ENCODE measurements around the gene MAGI2. TPM values are rescaled to one million over a fixed set of nuclear protein-coding genes. Genes with fewer than 3 reads are reported as not detected.

The MAGI2 gene
- total and polyA plus RNA-seq, 2 experiments from 2014 or later: 10.4 to 26.4 TPM

DNA sequence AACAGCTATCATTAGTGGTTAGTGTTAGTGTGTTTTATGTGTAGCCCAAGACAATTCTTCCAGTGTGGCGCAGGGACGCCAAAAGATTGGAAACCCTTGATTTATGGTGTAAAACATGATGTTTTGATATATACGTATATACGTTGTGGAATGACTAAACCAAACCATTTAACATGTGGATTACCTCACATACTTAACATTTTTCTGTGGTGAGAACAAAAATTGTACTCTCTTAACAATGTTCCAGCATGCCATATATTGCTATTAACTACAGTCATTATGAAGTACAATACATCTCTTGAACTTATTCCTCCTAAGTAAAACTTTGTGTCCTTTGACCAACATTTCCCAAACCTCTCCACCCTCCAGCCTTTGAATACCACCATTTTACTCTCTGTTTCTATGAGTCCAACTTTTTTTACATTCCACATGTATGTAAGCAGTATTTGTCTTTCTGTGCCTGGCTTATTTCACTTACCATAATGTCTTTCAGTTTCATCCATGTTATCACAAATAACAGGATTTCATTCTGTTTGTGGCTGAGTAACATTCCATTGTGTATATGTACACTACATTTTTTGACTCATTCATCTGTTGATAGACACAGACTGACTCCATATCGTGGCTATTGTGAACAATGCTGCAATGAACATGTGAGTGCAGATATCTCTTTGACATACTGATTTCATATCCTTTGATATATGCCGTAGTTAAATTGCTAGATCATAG, 42.2 kb upstream of the MAGI2 start:
- H3K27ac Mint-ChIP-seq: no peak overlapping the region
- Histone ChIP-seq H3K36me3 (ENCODE audit: insufficient read depth) (no peaks in the 10 kb centered on the region), H3K9me2 (ENCODE audit: insufficient read depth) (no peaks in the 10 kb centered on the region), H3K4me1 (ENCODE audit: insufficient read depth) (no peaks in the 10 kb centered on the region), H3K79me2 (replicated peaks; ENCODE audit: insufficient read depth) (no peaks in the 10 kb centered on the region), H2AFZ (no peak overlapping the region), H3K4me2 (no peak overlapping the region), H3K27ac (ENCODE audit: low read depth) (no peak overlapping the region), H4K20me1 (replicated peaks; ENCODE audit: insufficient read depth) (no peaks in the 10 kb centered on the region), H3K27me3 (ENCODE audit: insufficient read depth) (no peaks in the 10 kb centered on the region), H3K4me3 (no peak overlapping the region), H3F3A (replicated peaks; ENCODE audit: low read depth) (no peaks in the 10 kb centered on the region)
- H3K4me3 Mint-ChIP-seq: no peak overlapping the region
- H3K27me3 Mint-ChIP-seq (ENCODE audit: insufficient read depth, low read depth, poor library complexity): peaks cover 1% of the 10 kb centered on the region
- no peak for TF ChIP-seq EZH2 (IDR thresholded peaks at IDR 0.05; ENCODE audit: low read depth, unreplicated experiment)
- H3K9me3 Mint-ChIP-seq: no peaks in the 10 kb centered on the region
- ATAC-seq: no peak
- DNase-seq (ENCODE audit: low spot score): no peak
- H3K4me1 Mint-ChIP-seq: no peaks in the 10 kb centered on the region
- no peaks in the 10 kb centered on the region for H3K36me3 Mint-ChIP-seq (ENCODE audit: low read depth)

DNA sequence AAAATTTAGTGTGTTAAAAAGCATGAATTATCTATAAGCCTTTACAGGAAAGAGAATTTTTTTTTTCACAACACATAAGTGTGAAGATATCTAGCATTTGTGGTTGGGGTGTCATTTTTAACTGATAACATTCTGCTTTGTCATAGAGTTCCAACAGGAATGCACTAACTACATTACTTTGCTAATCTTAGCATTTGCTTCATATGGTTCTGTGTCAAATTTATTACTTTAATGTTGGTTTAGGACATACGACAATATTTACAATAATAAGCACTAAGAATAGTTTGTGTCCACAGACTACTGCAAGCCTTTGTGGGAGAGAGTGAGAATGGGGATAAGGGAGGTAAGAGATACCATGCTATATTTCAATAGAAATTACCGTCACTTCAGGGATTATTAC, 40.6 kb upstream of the MAGI2 start:
- no peak overlapping the region for H3K4me3 Mint-ChIP-seq
- H3K4me3 ChIP-seq: no peak overlapping the region
- no peaks in the 10 kb centered on the region for H3K27me3 Mint-ChIP-seq (ENCODE audit: insufficient read depth, low read depth, poor library complexity)
- DNase-seq (ENCODE audit: low spot score) (no peak), ATAC-seq (no peak)
- H3K79me2 ChIP-seq (replicated peaks; ENCODE audit: insufficient read depth): no peaks in the 10 kb centered on the region
- 0 out of 2 replicates have a peak, but pooled peaks cover under 1% of the 10 kb centered on the region for H3K9me2 ChIP-seq (ENCODE audit: insufficient read depth)
- H4K20me1 ChIP-seq (replicated peaks; ENCODE audit: insufficient read depth): no peaks in the 10 kb centered on the region
- H3K4me1 ChIP-seq (ENCODE audit: insufficient read depth): no peaks in the 10 kb centered on the region
- H3K27me3 ChIP-seq (ENCODE audit: insufficient read depth): no peaks in the 10 kb centered on the region
- no peak overlapping the region for H3K4me2 ChIP-seq
- no peaks in the 10 kb centered on the region for H3K4me1 Mint-ChIP-seq
- H3K27ac ChIP-seq (ENCODE audit: low read depth): no peak overlapping the region
- no peaks in the 10 kb centered on the region for H3K36me3 Mint-ChIP-seq (ENCODE audit: low read depth)
- no peaks in the 10 kb centered on the region for H3K36me3 ChIP-seq (ENCODE audit: insufficient read depth)
- no peaks in the 10 kb centered on the region for H3K9me3 Mint-ChIP-seq
- no peaks in the 10 kb centered on the region for H3F3A ChIP-seq (replicated peaks; ENCODE audit: low read depth)
- H3K27ac Mint-ChIP-seq: no peak overlapping the region
- H2AFZ ChIP-seq: no peak overlapping the region
- no peak for TF ChIP-seq ZNF462 (CRISPR knock-in tag; IDR thresholded peaks at IDR 0.05)
- no peak for TF ChIP-seq POLR2AphosphoS5 (IDR thresholded peaks at IDR 0.05; ENCODE audit: low read depth)
- TF ChIP-seq JUNB (IDR thresholded peaks at IDR 0.05; ENCODE audit: unreplicated experiment): no peak
- TF ChIP-seq EZH2 (IDR thresholded peaks at IDR 0.05; ENCODE audit: low read depth, unreplicated experiment): no peak
- TF ChIP-seq ZNF331 (CRISPR knock-in tag; IDR thresholded peaks at IDR 0.05; ENCODE audit: low read depth): no peak
- TF ChIP-seq, protein P1, sequence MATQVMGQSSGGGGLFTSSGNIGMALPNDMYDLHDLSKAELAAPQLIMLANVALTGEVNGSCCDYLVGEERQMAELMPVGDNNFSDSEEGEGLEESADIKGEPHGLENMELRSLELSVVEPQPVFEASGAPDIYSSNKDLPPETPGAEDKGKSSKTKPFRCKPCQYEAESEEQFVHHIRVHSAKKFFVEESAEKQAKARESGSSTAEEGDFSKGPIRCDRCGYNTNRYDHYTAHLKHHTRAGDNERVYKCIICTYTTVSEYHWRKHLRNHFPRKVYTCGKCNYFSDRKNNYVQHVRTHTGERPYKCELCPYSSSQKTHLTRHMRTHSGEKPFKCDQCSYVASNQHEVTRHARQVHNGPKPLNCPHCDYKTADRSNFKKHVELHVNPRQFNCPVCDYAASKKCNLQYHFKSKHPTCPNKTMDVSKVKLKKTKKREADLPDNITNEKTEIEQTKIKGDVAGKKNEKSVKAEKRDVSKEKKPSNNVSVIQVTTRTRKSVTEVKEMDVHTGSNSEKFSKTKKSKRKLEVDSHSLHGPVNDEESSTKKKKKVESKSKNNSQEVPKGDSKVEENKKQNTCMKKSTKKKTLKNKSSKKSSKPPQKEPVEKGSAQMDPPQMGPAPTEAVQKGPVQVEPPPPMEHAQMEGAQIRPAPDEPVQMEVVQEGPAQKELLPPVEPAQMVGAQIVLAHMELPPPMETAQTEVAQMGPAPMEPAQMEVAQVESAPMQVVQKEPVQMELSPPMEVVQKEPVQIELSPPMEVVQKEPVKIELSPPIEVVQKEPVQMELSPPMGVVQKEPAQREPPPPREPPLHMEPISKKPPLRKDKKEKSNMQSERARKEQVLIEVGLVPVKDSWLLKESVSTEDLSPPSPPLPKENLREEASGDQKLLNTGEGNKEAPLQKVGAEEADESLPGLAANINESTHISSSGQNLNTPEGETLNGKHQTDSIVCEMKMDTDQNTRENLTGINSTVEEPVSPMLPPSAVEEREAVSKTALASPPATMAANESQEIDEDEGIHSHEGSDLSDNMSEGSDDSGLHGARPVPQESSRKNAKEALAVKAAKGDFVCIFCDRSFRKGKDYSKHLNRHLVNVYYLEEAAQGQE (IDR thresholded peaks at IDR 0.05; ENCODE audit: unreplicated experiment): no peak
- TF ChIP-seq ETS1 (IDR thresholded peaks at IDR 0.05): no peak
- TF ChIP-seq ZNF114 (CRISPR knock-in tag; IDR thresholded peaks at IDR 0.05): no peak
- no peak for TF ChIP-seq CREB1 (CRISPR knock-in tag; IDR thresholded peaks at IDR 0.05; ENCODE audit: low read depth)
